HEK293 (cell line): ENCODE data around the gene HRH4.

Experiments
- CTCF ChIA-PET: fragments of 350-600 bp; formaldehyde crosslinking; extraction: SDS; loops from one replicate; lab custom pipeline; 2021; ENCODE audit warnings: antibody characterized with exemption; lab: Yijun Ruan, JAX
- POLR2A ChIA-PET: fragments of 300-600 bp; formaldehyde crosslinking; extraction: SDS; loops from one replicate; lab custom pipeline; 2020; ENCODE audit warnings: antibody characterized with exemption, inconsistent platforms; lab: Yijun Ruan, JAX
- H3K27ac ChIP-seq: fragments of 200-500 bp; sonication (Bioruptor generic); 2 replicates; pipeline ENCODE4 v1.5.1; 2014; ENCODE audit warnings: low read depth, low read length, control low read depth, inconsistent platforms; ENCODE audit errors: extremely low read depth
- H3K36me3 ChIP-seq, 2 experiments: fragments of 200-500 bp in 1 of 2; sonication (Bioruptor generic) in 1 of 2; 1 replicate in 1 of 2; 2 replicates in 1 of 2; pipeline ENCODE4 v1.5.1; 2014 to 2017; ENCODE audit warnings: inconsistent platforms in 2 of 2, low read length in 2 of 2; ENCODE audit not compliant: control insufficient read depth in 2 of 2, insufficient read depth in 1 of 2
- H3K4me1 ChIP-seq: fragments of 200-500 bp; sonication (Bioruptor generic); 2 replicates; pipeline ENCODE4 v1.5.1; 2014; ENCODE audit warnings: mild to moderate bottlenecking, low read length, inconsistent platforms; ENCODE audit not compliant: control insufficient read depth, insufficient read depth
- H3K4me3 ChIP-seq: 2 replicates; pipeline ENCODE4 v1.5.1; 2011; ENCODE audit warnings: low read depth, mild to moderate bottlenecking, control low read depth, low read length, moderate library complexity
- H3K9me3 ChIP-seq: fragments of 200-500 bp; sonication (Bioruptor generic); 2 replicates; pipeline ENCODE4 v1.5.1; 2014; ENCODE audit warnings: low read depth, low read length, inconsistent platforms; ENCODE audit not compliant: control insufficient read depth, insufficient read depth
- BCL6B ChIP-seq: fragments of 450-650 bp; formaldehyde crosslinking; IDR thresholded peaks from 2 replicates; pipeline ENCODE4 v1.5.1; 2017; ENCODE audit warnings: missing biosample characterization, missing genetic modification characterization
- EGR2 ChIP-seq: fragments of 450-650 bp; formaldehyde crosslinking; IDR thresholded peaks from 2 replicates; pipeline ENCODE4 v1.5.1; 2016; ENCODE audit warnings: low read depth, missing biosample characterization, missing genetic modification characterization
- HOXD13 ChIP-seq: sonication (generic); formaldehyde crosslinking; IDR thresholded peaks from 2 replicates; pipeline ENCODE4 v1.8.0; 2022; ENCODE audit warnings: missing genetic modification reagents, borderline replicate concordance
- KLF17 ChIP-seq: fragments of 450-650 bp; formaldehyde crosslinking; IDR thresholded peaks from 2 replicates; pipeline ENCODE4 v1.5.1; 2016; ENCODE audit warnings: missing biosample characterization, missing genetic modification characterization
- PRDM1 ChIP-seq: fragments of 450-650 bp; formaldehyde crosslinking; IDR thresholded peaks from 2 replicates; pipeline ENCODE4; 2016; ENCODE audit warnings: missing biosample characterization, missing genetic modification characterization
- SALL2 ChIP-seq: fragments of 450-650 bp; formaldehyde crosslinking; IDR thresholded peaks from 2 replicates; pipeline ENCODE4 v1.5.0; 2017; ENCODE audit warnings: missing biosample characterization, mild to moderate bottlenecking, missing genetic modification characterization, borderline replicate concordance
- SP3 ChIP-seq: fragments of 450-650 bp; formaldehyde crosslinking; IDR thresholded peaks from 2 replicates; pipeline ENCODE4 v1.5.1; 2016; ENCODE audit warnings: missing biosample characterization, missing genetic modification characterization
- ZNF133 ChIP-seq: fragments of 450-650 bp; formaldehyde crosslinking; IDR thresholded peaks from 2 replicates; pipeline ENCODE4 v1.5.1; 2016; ENCODE audit warnings: missing biosample characterization, missing genetic modification characterization
- ZNF2 ChIP-seq: fragments of 450-650 bp; formaldehyde crosslinking; IDR thresholded peaks from 2 replicates; pipeline ENCODE4 v1.5.1; 2016; ENCODE audit warnings: missing biosample characterization, missing genetic modification characterization
- ZNF223 ChIP-seq: fragments of 450-650 bp; formaldehyde crosslinking; IDR thresholded peaks from 2 replicates; pipeline ENCODE4 v1.5.1; 2016; ENCODE audit warnings: missing biosample characterization, missing genetic modification characterization
- ZNF239 ChIP-seq: fragments of 450-650 bp; formaldehyde crosslinking; IDR thresholded peaks from 2 replicates; pipeline ENCODE4 v1.5.1; 2016; ENCODE audit warnings: missing biosample characterization, missing genetic modification characterization
- ZNF362 ChIP-seq: fragments of 450-650 bp; formaldehyde crosslinking; IDR thresholded peaks from 2 replicates; pipeline ENCODE4 v1.5.1; 2016; ENCODE audit warnings: missing biosample characterization, missing genetic modification characterization
- ZNF555 ChIP-seq: fragments of 450-650 bp; formaldehyde crosslinking; conservative IDR thresholded peaks from 2 replicates; pipeline ENCODE4 v1.5.1; 2017; ENCODE audit warnings: missing biosample characterization, mild to moderate bottlenecking, missing genetic modification characterization, inconsistent platforms
- ZNF580 ChIP-seq: fragments of 450-650 bp; formaldehyde crosslinking; IDR thresholded peaks from 2 replicates; pipeline ENCODE4 v1.5.1; 2016; ENCODE audit warnings: missing biosample characterization, missing genetic modification characterization
- ZNF600 ChIP-seq: fragments of 450-650 bp; formaldehyde crosslinking; IDR thresholded peaks from 2 replicates; pipeline ENCODE4 v1.5.1; 2016; ENCODE audit warnings: missing biosample characterization, missing genetic modification characterization
- ZNF624 ChIP-seq: fragments of 450-650 bp; formaldehyde crosslinking; IDR thresholded peaks from 2 replicates; pipeline ENCODE4 v1.5.1; 2017; ENCODE audit warnings: missing biosample characterization, missing genetic modification characterization
- ZNF645 ChIP-seq: fragments of 450-650 bp; formaldehyde crosslinking; IDR thresholded peaks from 2 replicates; pipeline ENCODE4; 2016; ENCODE audit warnings: missing biosample characterization, missing genetic modification characterization
- ZNF658 ChIP-seq: fragments of 450-650 bp; formaldehyde crosslinking; IDR thresholded peaks from 2 replicates; pipeline ENCODE4; 2016; ENCODE audit warnings: missing biosample characterization, missing genetic modification characterization
- ZNF707 ChIP-seq: fragments of 450-650 bp; formaldehyde crosslinking; IDR thresholded peaks from 2 replicates; pipeline ENCODE4 v1.5.1; 2016; ENCODE audit warnings: missing biosample characterization, missing genetic modification characterization
- ZNF768 ChIP-seq: fragments of 450-650 bp; formaldehyde crosslinking; IDR thresholded peaks from 2 replicates; pipeline ENCODE4 v1.5.1; 2018; ENCODE audit warnings: missing biosample characterization, mild to moderate bottlenecking, missing genetic modification characterization
- ZSCAN18 ChIP-seq: fragments of 450-650 bp; formaldehyde crosslinking; IDR thresholded peaks from 2 replicates; pipeline ENCODE4 v1.5.1; 2016; ENCODE audit warnings: missing biosample characterization, missing genetic modification characterization

Gene HRH4

GRCh38 chr18:24509435-24509834 is 49.0 kb downstream of the HRH4 start:
- TF ChIP-seq ZNF624 (tag by site-specific recombination): no peak
- TF ChIP-seq ZNF223 (tag by site-specific recombination): no peak
- no peak for TF ChIP-seq ZNF600
- TF ChIP-seq ZNF768: no peak
- TF ChIP-seq ZNF707 (tag by site-specific recombination): no peak
- no peak for TF ChIP-seq KLF17 (tag by site-specific recombination)
- no peak for TF ChIP-seq ZNF645 (tag by site-specific recombination)
- no peak for TF ChIP-seq ZNF362 (tag by site-specific recombination)
- TF ChIP-seq SALL2 (tag by site-specific recombination): no peak
- no peak for TF ChIP-seq ZNF555 (tag by site-specific recombination)
- ChIA-PET CTCF (no interaction called here), POLR2A (no interaction called here)
- Histone ChIP-seq H3K36me3 (no peaks in the 10 kb centered on the region), H3K27ac (no peak overlapping the region), H3K4me1 (no peaks in the 10 kb centered on the region), H3K4me3 (no peak overlapping the region), H3K9me3 (no peaks in the 10 kb centered on the region)

GRCh38 chr18:24514439-24514838 is 54.0 kb downstream of the HRH4 start:
- ChIA-PET CTCF (interaction anchor here (0.6 to 2.9 kb wide), 30 partner anchors 9 to 1666 kb away, joined by 3 to 24 read pairs (median 4); no protein-coding TSS in a partner anchor), POLR2A (no interaction called here)
- no peak overlapping the region for H3K27ac ChIP-seq
- TF ChIP-seq SP3 (tag by site-specific recombination): peak; percentile 15; the same call in 1 of the 2 replicates
- 0 out of 2 replicates have a peak, but pooled peaks have one; percentile 30 for TF ChIP-seq PRDM1 (tag by site-specific recombination)
- TF ChIP-seq ZNF239: no peak
- no peak for TF ChIP-seq SALL2 (tag by site-specific recombination)
- TF ChIP-seq ZNF2 (tag by site-specific recombination): no peak
- TF ChIP-seq ZNF580 (tag by site-specific recombination): 0 out of 2 replicates have a peak, but pooled peaks have one; percentile 24
- no peaks in the 10 kb centered on the region for H3K36me3 ChIP-seq
- H3K4me1 ChIP-seq: no peaks in the 10 kb centered on the region
- no peak overlapping the region for H3K4me3 ChIP-seq
- no peaks in the 10 kb centered on the region for H3K9me3 ChIP-seq

GRCh38 chr18:24515721-24516120 is 55.3 kb downstream of the HRH4 start:
- H3K27ac ChIP-seq: no peak overlapping the region
- no peaks in the 10 kb centered on the region for H3K36me3 ChIP-seq
- no peaks in the 10 kb centered on the region for H3K9me3 ChIP-seq
- no peaks in the 10 kb centered on the region for H3K4me1 ChIP-seq
- no peak overlapping the region for H3K4me3 ChIP-seq
- POLR2A ChIA-PET: no interaction called here
- CTCF ChIA-PET: interaction anchor here (1.1 to 2.9 kb wide), 5 partner anchors 9 to 156 kb away, joined by 4 to 24 read pairs (median 19); no protein-coding TSS in a partner anchor
- TF ChIP-seq ZSCAN18 (tag by site-specific recombination) (no peak), ZNF658 (tag by site-specific recombination) (no peak), ZNF133 (tag by site-specific recombination) (no peak), BCL6B (no peak), HOXD13 (CRISPR knock-in tag) (no peak), EGR2 (tag by site-specific recombination) (no peak)
